ENCODE measurements around the gene CCDC92.

GRCh38 chr12:123998991-123999359 is 26.3 kb upstream of the CCDC92 start:
- no peak for TF ChIP-seq POLR2A (IDR thresholded peaks at IDR 0.05)
- TF ChIP-seq CTCF (IDR thresholded peaks at IDR 0.05) = no peak
